Loucy (cell line): ENCODE measurements around the gene CFAP65.

Experiments used
- H2AFZ ChIP-seq: fragments of 200-600 bp; sonication (generic); 2 replicates; pipeline ENCODE4 v1.6.0; 2016; ENCODE audit warnings: antibody characterized with exemption, mild to moderate bottlenecking, low read length, moderate library complexity
- H3F3A ChIP-seq: fragments of 200-600 bp; 2 replicates; pipeline ENCODE4 v1.6.0; 2016; ENCODE audit warnings: antibody characterized with exemption, low read depth, mild to moderate bottlenecking
- H3K27me3 ChIP-seq: fragments of 200-600 bp; sonication (generic); 2 replicates; pipeline ENCODE4 v1.6.1; 2014; ENCODE audit warnings: low read length, mild to moderate bottlenecking; ENCODE audit not compliant: insufficient read depth, poor library complexity, severe bottlenecking
- H3K36me3 ChIP-seq: fragments of 200-600 bp; sonication (generic); 2 replicates; pipeline ENCODE4 v1.6.1; 2016; ENCODE audit warnings: low read length; ENCODE audit not compliant: insufficient read depth
- H3K4me1 ChIP-seq: fragments of 200-600 bp; sonication (generic); 2 replicates; pipeline ENCODE4 v1.5.1; 2014; ENCODE audit warnings: low read length, mild to moderate bottlenecking; ENCODE audit not compliant: insufficient read depth, poor library complexity, severe bottlenecking
- H3K4me2 ChIP-seq: fragments of 200-600 bp; sonication (generic); 2 replicates; pipeline ENCODE4 v1.6.0; 2014; ENCODE audit warnings: antibody characterized with exemption, low read length, low read depth, mild to moderate bottlenecking; ENCODE audit not compliant: poor library complexity, severe bottlenecking
- H3K4me3 ChIP-seq: fragments of 200-600 bp; sonication (generic); 2 replicates; pipeline ENCODE4 v1.5.1; 2014; ENCODE audit warnings: low read length, mild to moderate bottlenecking, mixed read lengths; ENCODE audit not compliant: poor library complexity, severe bottlenecking
- H3K79me2 ChIP-seq: fragments of 200-600 bp; sonication (generic); 2 replicates; pipeline ENCODE4 v1.6.1; 2014; ENCODE audit warnings: low read length; ENCODE audit not compliant: insufficient read depth
- H3K9ac ChIP-seq: fragments of 200-600 bp; sonication (generic); 2 replicates; pipeline ENCODE4 v1.6.0; 2014; ENCODE audit warnings: mild to moderate bottlenecking, low read depth, low read length, moderate library complexity; ENCODE audit not compliant: poor library complexity, severe bottlenecking
- H3K9me2 ChIP-seq: fragments of 200-600 bp; sonication (generic); replicated peaks from 2 replicates; pipeline ENCODE4 v1.6.1; 2016; ENCODE audit warnings: low read depth, low read length, mixed read lengths
- H3K9me3 ChIP-seq: fragments of 200-600 bp; sonication (generic); 2 replicates; pipeline ENCODE4 v1.6.1; 2014; ENCODE audit warnings: mild to moderate bottlenecking, antibody characterized with exemption, low read length, low read depth; ENCODE audit not compliant: insufficient read depth
- H4K20me1 ChIP-seq: fragments of 200-600 bp; sonication (generic); 2 replicates; pipeline ENCODE4 v1.6.0; 2014; ENCODE audit warnings: antibody characterized with exemption, low read length, mild to moderate bottlenecking; ENCODE audit not compliant: insufficient read depth, poor library complexity, severe bottlenecking
- CTCF ChIP-seq: fragments of 200-600 bp; sonication (generic); conservative IDR thresholded peaks from 2 replicates; pipeline ENCODE4 v1.5.1; 2014; ENCODE audit warnings: mild to moderate bottlenecking, antibody characterized with exemption, low read length
- EZH2phosphoT487 ChIP-seq: fragments of 200-600 bp; IDR thresholded peaks from 2 replicates; pipeline ENCODE4 v1.6.1; 2018; ENCODE audit warnings: antibody characterized with exemption, mild to moderate bottlenecking, moderate library complexity, borderline replicate concordance

CFAP65 gene

GRCh38 chr2:218996937-218997336 lies 44.4 kb downstream of the CFAP65 start:
- Histone ChIP-seq H3K4me3 (no peak overlapping the region), H3K79me2 (no peaks in the 10 kb centered on the region), H3K4me1 (peaks cover 33% of the 10 kb centered on the region), H3K4me2 (no peak overlapping the region), H2AFZ (no peak overlapping the region), H4K20me1 (no peaks in the 10 kb centered on the region), H3K9me2 (no peaks in the 10 kb centered on the region), H3K9me3 (no peaks in the 10 kb centered on the region), H3K9ac (no peak overlapping the region), H3K27me3 (no peaks in the 10 kb centered on the region), H3F3A (no peaks in the 10 kb centered on the region), H3K36me3 (no peaks in the 10 kb centered on the region)
- no peak for TF ChIP-seq EZH2phosphoT487
- no peak for TF ChIP-seq CTCF

GRCh38 chr2:218995972-218996711 lies 45.2 kb downstream of the CFAP65 start:
- no peak overlapping the region for H3K4me3 ChIP-seq
- H4K20me1 ChIP-seq, result no peaks in the 10 kb centered on the region
- no peaks in the 10 kb centered on the region for H3K9me3 ChIP-seq
- H3K4me1 ChIP-seq, result peaks cover 33% of the 10 kb centered on the region
- H3K27me3 ChIP-seq, result no peaks in the 10 kb centered on the region
- no peaks in the 10 kb centered on the region for H3K36me3 ChIP-seq
- no peaks in the 10 kb centered on the region for H3K79me2 ChIP-seq
- H3F3A ChIP-seq, result no peaks in the 10 kb centered on the region
- no peak overlapping the region for H3K9ac ChIP-seq
- H2AFZ ChIP-seq, result no peak overlapping the region
- TF ChIP-seq EZH2phosphoT487 (no peak), CTCF (peak; percentile 76)
- H3K4me2 ChIP-seq, result no peak overlapping the region
- no peaks in the 10 kb centered on the region for H3K9me2 ChIP-seq

GRCh38 chr2:218995561-218995960 lies 45.8 kb downstream of the CFAP65 start:
- TF ChIP-seq CTCF, result no peak
- Histone ChIP-seq H2AFZ (no peak overlapping the region), H3K4me3 (no peak overlapping the region), H3K9me2 (no peaks in the 10 kb centered on the region), H3K4me1 (peaks cover 33% of the 10 kb centered on the region), H3K9ac (no peak overlapping the region), H3K79me2 (no peaks in the 10 kb centered on the region), H3K27me3 (no peaks in the 10 kb centered on the region), H4K20me1 (no peaks in the 10 kb centered on the region), H3K4me2 (no peak overlapping the region), H3F3A (no peaks in the 10 kb centered on the region), H3K36me3 (no peaks in the 10 kb centered on the region), H3K9me3 (no peaks in the 10 kb centered on the region)
